NCI-H2081 (cell line): ENCODE data around the gene UMPS.
"Not testable (repeated sequence)": the region's sequence is repeated elsewhere in the genome, so short reads cannot be mapped to it uniquely, and the experiment has no call there.

Experiments
- DNase-seq, 2 experiments: peaks; one replicate each; lab custom pipeline; 2025; lab: John Stamatoyannopoulos, UW

The UMPS gene

GRCh38 chr3:124707223-124707622 lies 23.0 kb upstream of the UMPS start:
- not testable (repeated sequence) for DNase-seq

DNA sequence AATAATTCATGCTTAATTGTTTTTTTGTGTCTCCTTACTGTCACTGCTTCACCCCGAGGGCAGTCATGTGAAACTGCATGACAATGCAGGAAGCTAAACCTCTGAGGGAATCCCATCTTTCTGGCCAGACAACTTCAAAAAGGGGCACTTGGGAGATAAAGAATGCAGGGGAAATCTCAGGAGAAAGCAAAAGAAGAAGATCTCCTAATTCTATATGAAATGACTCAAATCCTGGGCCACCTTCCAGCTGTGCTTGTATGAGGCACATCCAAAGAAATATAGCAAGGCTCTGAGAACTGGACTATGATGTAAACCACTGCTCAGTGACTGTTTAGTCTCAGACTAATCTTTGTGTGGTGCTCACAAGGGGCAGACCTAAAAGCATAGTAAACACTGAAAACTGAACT lies 22.6 kb upstream of the UMPS start:
- DNase-seq, result no peak

DNA sequence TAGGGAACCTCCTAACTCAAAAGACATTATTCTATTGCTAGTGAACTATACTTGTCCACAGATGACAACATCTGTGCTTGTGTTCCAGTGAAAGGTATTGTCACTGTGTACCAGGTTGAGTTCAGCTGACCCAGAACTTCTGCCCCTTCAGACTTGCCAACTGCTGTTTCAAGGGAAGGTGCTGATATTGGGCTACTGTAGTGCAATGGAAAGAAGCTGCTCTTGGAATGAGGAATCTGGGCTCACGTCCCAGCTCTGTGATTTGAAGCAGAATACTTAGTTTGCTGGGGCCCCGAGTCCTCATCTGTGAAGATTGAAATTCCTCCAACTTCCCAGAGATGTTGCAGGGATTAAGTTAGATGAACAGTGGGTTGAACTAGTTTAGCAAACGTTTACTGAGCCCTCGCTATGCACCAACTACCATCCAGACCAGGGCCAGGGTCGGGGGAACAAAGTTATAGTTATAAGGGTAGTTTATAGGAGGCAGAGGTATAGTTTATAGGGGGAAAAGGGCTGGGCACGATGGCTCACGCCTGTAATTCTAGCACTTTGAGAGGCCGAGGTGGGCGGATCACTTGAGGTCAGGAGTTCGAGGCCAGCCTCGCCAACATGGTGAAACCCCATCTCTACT lies 15.9 kb upstream of the UMPS start:
- no peak for DNase-seq

GRCh38 chr3:124722589-124722988 lies 7.7 kb upstream of the UMPS start:
- DNase-seq, result no peak

- DNase-seq, result no peak
Observed at GRCh38 chr3:124730941-124731297, 667 bp downstream of the UMPS start.

- no peak for DNase-seq
Observed at GRCh38 chr3:124731760-124732159, 1.5 kb downstream of the UMPS start.

DNA sequence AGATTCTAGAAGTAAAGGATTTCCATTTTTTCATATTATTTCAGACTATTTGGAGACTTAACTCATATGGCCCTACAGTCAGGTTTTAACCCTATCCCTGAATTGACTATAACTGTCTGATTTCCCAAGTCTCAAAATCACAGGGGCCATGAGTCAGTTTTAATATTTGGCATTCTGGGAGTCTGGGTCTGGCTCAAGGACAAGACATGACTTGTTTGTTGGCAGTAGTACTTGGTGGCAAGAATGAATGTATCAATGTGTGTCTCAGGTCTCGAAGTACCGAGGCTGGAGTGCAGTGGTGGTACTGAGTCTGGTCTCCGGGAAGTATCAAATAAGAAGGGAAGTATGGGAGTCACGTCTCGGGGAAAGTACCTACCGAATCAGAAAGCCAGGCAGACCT lies 10.8 kb downstream of the UMPS start:
- DNase-seq, result no peak

- DNase-seq, result no peak
Observed at GRCh38 chr3:124745756-124746155, 15.5 kb downstream of the UMPS start.

DNA sequence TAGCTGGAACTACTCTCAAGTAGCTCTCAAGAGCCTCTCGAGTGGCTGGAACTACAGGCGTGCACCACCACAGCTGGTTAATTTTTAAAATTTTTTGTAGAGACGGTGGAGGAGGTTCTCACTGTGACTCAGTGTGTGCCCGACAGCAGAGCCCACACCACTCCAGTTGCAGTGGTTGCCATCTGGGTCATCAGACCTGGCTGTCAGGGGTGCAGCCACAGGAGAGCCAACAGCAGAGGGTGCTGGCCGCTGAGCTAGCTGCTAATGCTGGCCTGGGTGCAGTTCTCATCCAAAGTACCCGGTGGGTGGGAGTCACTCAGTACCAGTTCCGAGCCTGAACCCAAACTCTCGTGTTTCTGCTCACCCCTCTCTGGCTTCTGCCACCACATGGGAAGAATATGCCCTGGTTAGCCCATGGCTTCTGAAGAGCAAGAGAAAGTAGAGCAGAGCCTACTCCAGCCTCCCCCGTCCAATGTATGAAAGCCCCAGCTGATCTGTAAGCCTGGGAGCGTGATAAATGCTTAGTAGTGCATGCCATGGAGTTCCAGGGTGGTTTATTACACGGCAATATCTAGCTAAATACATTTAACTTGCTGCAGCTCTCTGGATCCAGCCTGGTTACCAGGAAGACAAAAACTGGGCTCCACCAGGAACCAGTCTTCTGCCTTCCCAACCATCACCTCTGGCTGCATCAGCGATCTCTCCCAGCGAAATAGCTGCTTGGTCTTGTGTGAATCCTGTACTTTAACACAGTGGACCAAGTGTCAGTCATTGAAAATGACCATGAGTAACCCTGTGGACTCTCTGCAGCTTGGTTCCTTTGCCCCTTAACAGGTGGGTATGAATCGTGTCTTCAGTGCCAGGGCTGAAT lies 17.1 kb downstream of the UMPS start:
- DNase-seq, result no peak

DNA sequence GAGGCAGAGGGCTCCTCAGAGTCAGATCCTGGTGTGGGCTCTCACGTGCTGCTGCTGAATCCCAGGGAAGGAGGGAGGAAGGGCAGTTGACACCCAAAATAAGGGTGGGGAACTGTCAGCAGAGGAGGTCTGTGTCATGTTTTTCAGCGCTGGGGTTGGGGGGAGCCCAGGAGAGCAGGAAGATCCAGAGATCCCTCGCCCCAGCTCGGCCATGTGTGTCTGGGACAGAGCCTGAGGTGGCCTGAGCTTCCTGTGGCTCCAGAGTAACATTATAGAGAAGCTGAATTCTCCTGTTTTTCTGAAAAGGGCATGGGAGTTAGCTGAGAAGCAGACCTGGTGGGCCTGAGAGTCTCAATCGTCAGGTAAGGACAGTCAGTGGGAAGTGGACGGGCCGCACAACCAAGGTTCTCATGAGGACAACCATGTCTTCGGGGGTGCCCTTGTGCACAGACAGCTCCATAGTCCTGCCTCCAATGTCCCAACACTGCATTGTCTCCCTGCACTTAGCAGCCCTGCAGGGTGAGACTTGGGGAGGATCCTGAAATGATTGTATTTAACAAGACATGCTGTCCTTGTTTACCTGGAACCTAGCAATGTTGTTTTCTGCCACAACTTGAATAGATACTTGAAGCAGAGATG lies 18.4 kb downstream of the UMPS start:
- DNase-seq, result no peak

DNA sequence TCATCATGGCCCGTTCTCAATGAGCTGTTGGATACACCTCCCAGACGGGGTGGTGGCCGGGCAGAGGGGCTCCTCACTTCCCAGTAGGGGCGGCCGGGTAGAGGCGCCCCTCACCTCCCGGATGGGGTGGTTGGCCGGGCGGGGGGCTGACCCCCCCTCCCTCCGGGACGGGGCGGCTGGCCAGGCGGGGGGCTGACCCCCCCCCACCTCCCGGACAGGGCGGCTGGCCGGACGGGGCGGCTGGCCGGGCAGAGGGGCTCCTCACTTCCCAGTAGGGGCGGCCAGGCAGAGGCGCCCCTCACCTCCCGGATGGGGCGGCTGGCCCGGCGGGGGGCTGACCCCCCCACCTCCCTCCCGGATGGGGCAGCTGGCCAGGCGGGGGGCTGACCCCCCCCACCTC lies 19.6 kb downstream of the UMPS start:
- DNase-seq, result not testable (repeated sequence)

- DNase-seq, result no peak
Observed at GRCh38 chr3:124751501-124751900, 21.2 kb downstream of the UMPS start.

DNA sequence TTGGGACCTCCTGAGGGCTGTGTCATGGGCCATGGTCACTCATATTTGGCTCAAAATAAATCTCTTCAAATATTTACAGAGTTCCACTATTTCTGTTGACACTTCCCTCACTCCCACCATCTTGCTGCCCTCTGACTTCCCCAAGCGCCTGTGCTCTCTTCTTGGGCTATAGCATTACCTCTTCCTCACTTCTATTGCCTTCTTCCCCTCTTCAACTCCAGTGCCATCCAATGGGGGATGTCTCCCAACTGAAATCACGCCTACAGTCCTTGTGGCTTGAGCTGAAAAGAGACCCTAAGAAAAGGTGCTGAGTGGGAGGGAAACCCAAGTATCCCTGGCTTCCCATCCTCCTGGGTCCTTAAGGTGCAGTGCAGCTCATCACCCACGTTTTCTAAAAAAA lies 21.8 kb downstream of the UMPS start:
- no peak for DNase-seq

- DNase-seq, result not testable (repeated sequence)
Observed at GRCh38 chr3:124757926-124758325, 27.7 kb downstream of the UMPS start.

- no peak for DNase-seq
Observed at GRCh38 chr3:124758851-124759635, 28.8 kb downstream of the UMPS start.

DNA sequence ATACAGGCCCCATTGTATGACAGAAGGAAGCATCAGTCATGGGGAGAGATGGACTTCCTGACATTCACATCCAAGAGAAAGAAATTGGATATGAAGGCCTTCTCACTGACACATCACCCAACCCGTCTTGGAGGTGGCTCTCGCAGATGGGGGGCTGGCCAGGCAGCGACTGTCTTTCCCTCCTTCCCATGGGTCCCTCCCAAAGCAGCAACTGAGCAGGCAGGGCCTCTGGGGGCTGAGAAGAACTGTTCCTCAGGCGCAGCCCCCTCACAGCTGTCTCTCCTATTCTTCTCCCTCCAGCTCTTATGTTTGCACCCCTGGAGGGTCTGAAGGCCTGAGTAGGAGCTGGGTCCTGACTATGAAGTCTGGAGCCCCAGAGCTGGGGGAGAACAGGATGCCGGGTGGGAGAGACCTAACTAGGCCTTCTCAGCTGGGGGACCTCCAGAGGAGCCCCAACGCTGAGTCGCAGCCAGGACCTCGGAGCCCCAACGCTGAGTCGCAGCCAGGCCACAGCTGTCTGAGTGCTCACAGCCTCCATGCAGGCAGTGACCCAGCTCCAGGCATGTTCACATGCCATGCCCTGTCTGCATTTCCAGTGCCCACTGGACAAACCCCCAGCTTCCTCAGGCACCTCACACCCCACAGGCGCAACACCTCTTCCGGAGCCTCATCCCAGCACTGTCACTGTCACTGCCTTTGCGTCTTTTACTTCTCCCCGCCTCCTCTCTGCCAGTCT lies 29.6 kb downstream of the UMPS start:
- no peak for DNase-seq

DNA sequence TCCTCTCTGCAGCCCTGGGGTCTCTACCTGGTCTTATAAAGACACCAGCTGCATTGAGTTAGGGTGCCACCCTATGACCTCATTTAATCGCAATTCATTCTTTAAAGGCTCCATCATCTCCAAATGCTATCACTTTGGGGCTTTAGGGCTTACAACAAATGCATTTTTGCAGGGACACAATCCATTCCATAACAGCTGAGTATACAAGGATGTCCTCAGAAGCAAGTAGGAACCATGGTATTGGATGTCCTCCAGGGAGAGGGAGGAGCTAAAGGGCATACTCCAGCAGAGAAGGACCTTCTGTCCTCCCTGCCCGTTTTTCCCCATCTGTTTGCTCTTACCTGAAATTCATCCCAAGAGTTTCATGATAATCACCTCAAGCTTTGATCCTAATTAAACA lies 30.3 kb downstream of the UMPS start:
- no peak for DNase-seq

DNA sequence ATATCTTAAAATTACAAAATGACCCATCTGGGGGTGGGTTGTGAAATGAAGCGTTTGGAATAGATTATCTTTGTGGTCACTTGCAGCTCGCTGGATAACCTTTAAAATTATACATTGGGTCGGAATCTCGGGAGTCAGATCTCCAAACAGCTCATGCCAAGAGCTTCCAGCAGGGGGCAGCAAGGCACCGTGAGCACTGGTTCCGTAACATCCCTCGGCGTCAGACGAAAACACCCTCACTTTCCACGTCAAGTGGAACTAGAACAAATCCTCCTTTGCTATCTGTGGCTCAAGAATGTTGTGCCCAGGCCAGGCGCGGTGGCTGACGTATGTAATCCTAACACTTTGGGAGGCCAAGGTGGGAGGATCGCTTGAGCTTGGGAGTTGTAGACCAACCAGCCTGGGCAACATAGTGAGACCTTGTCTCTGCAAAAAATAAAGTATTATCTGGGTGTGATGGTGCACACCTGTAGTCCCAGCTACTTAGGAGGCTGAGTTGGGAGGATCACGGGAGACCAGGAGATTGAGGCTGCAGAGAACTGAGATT lies 31.1 kb downstream of the UMPS start:
- peak; percentile 83 to 88 for DNase-seq

GRCh38 chr3:124761935-124762660 lies 31.8 kb downstream of the UMPS start:
- peak in 1 of 2 experiments; percentile 15 for DNase-seq

- DNase-seq, result no peak
Observed at GRCh38 chr3:124762661-124763011, 32.4 kb downstream of the UMPS start.

GRCh38 chr3:124763206-124763605 lies 33.0 kb downstream of the UMPS start:
- DNase-seq, result no peak
